ENCODE results near the gene STS.
A peak's percentile ranks its signal among the peaks of the same experiment; 100 is the strongest.

STS gene

GRCh38 chrX:7109049-7109531 is 38.4 kb upstream of the STS start:
- Histone ChIP-seq H3K36me3 (ENCODE audit: control insufficient read depth, insufficient read depth, low read length) (no peaks in the 10 kb centered on the region; the same call in 1 of the 2 replicates), H3K27me3 (replicated peaks; ENCODE audit: control insufficient read depth, insufficient read depth, low read length) (no peaks in the 10 kb centered on the region), H3K4me3 (replicated peaks; ENCODE audit: low read depth, low read length) (no peak overlapping the region)
- no peak for TF ChIP-seq CTCF (IDR thresholded peaks at IDR 0.05; ENCODE audit: insufficient read depth, low read length, poor library complexity, severe bottlenecking)
- DNase-seq (ENCODE audit: extremely low read depth, insufficient read length), result no peak

DNA sequence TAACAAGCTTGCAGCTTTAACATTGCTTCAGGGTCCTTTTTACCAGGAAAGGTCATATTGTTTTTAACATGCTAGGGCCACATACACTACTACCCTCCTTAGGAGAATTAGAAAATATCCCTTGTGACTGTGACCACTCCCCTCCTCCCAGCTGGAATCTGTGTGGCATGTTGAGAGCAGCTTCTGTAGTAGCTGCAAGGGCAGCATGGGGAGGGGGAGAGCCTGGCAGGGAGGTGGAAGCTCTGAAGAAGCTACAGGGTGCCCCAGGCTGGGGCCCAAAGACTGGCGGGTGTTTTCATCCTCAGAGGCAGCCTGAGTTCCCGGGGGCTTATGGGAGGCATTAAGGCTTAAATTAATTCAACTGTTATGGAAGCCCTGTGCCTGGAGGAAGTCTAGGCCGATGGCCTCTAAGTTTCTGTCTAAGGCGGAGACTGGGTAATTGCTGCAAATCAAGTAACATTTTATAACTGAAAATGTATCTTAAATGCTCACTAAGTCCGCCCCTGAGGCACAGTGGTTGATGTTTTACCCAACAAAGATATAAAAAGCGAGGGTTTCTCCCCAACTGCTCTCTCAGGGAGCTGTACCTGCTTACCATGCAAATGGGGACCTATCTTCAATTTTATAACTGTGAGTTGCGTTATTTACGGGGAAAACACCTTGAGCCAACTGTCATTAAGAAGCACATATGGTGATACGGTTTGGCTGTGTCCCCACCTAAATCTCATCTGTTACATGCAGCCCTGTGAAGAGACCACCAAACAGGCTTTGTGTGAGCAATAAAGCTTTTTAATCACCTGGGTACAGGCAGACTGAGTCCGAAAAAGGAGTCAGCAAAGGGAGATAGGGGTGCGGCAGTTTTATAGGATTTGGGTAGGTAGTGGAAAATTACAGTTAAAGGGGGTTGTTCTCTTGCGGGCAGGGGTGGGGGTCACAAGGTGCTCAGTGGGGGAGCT is 37.4 kb upstream of the STS start:
- peak; percentile 70 for DNase-seq (ENCODE audit: extremely low read depth, insufficient read length)
- H3K36me3 ChIP-seq (ENCODE audit: control insufficient read depth, insufficient read depth, low read length), result no peaks in the 10 kb centered on the region; the same call in 1 of the 2 replicates
- H3K27me3 ChIP-seq (replicated peaks; ENCODE audit: control insufficient read depth, insufficient read depth, low read length), result no peaks in the 10 kb centered on the region
- TF ChIP-seq CTCF (IDR thresholded peaks at IDR 0.05; ENCODE audit: insufficient read depth, low read length, poor library complexity, severe bottlenecking), result no peak
- H3K4me3 ChIP-seq (replicated peaks; ENCODE audit: low read depth, low read length), result no peak overlapping the region; the same call in 1 of the 2 replicates

DNA sequence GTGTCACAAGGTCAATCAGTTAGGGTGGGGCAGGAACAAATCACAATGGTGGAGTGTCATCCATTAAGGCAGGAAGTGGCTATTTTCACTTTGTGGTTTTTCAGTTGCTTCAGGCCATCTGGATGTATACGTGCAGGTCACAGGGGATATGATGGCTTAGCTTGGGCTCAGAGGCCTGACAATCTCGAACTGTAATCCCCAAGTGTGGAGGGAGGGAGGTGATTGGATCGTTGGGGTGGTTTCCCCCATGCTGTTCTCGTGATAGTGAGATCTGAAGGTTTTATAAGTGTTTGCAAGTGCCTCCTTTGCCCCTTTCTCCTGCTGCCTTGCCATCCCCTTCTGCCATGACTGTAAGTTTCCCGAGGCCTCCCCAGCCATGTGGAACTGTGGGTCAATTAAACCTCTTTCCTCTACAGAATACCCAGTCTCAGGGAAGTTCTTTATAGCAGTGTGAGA is 36.7 kb upstream of the STS start:
- H3K36me3 ChIP-seq (ENCODE audit: control insufficient read depth, insufficient read depth, low read length), result no peaks in the 10 kb centered on the region; the same call in 1 of the 2 replicates
- no peak overlapping the region for H3K4me3 ChIP-seq (replicated peaks; ENCODE audit: low read depth, low read length)
- peak; percentile 69 for DNase-seq (ENCODE audit: extremely low read depth, insufficient read length)
- no peak for TF ChIP-seq CTCF (IDR thresholded peaks at IDR 0.05; ENCODE audit: insufficient read depth, low read length, poor library complexity, severe bottlenecking)
- no peaks in the 10 kb centered on the region for H3K27me3 ChIP-seq (replicated peaks; ENCODE audit: control insufficient read depth, insufficient read depth, low read length)

- H3K27me3 ChIP-seq (replicated peaks; ENCODE audit: control insufficient read depth, insufficient read depth, low read length), result no peaks in the 10 kb centered on the region
- TF ChIP-seq CTCF (IDR thresholded peaks at IDR 0.05; ENCODE audit: insufficient read depth, low read length, poor library complexity, severe bottlenecking), result no peak
- no peak for DNase-seq (ENCODE audit: extremely low read depth, insufficient read length)
- no peak overlapping the region for H3K4me3 ChIP-seq (replicated peaks; ENCODE audit: low read depth, low read length)
- no peaks in the 10 kb centered on the region; the same call in 1 of the 2 replicates for H3K36me3 ChIP-seq (ENCODE audit: control insufficient read depth, insufficient read depth, low read length)
Measured at GRCh38 chrX:7111518-7111917, 36.0 kb upstream of the STS start.

- TF ChIP-seq CTCF (IDR thresholded peaks at IDR 0.05; ENCODE audit: insufficient read depth, low read length, poor library complexity, severe bottlenecking), result no peak
- no peaks in the 10 kb centered on the region for H3K27me3 ChIP-seq (replicated peaks; ENCODE audit: control insufficient read depth, insufficient read depth, low read length)
- no peaks in the 10 kb centered on the region; the same call in 1 of the 2 replicates for H3K36me3 ChIP-seq (ENCODE audit: control insufficient read depth, insufficient read depth, low read length)
- DNase-seq (ENCODE audit: extremely low read depth, insufficient read length), result no peak
- H3K4me3 ChIP-seq (replicated peaks; ENCODE audit: low read depth, low read length), result no peak overlapping the region
Measured at GRCh38 chrX:7112071-7112470, 35.4 kb upstream of the STS start.
